HEK293 (cell line): ENCODE data around the gene CIAO1.

Experiments
- BCL11B ChIP-seq: fragments of 450-650 bp; formaldehyde crosslinking; IDR thresholded peaks from 2 replicates; pipeline ENCODE4 v1.5.1; 2016; ENCODE audit warnings: low read depth, missing biosample characterization, missing genetic modification characterization
- EGR2 ChIP-seq: fragments of 450-650 bp; formaldehyde crosslinking; IDR thresholded peaks from 2 replicates; pipeline ENCODE4 v1.5.1; 2016; ENCODE audit warnings: low read depth, missing biosample characterization, missing genetic modification characterization
- MYNN ChIP-seq: fragments of 450-650 bp; formaldehyde crosslinking; IDR thresholded peaks from 2 replicates; pipeline ENCODE4 v1.5.1; 2016; ENCODE audit warnings: missing biosample characterization, missing genetic modification characterization, borderline replicate concordance
- PRDM1 ChIP-seq: fragments of 450-650 bp; formaldehyde crosslinking; IDR thresholded peaks from 2 replicates; pipeline ENCODE4; 2016; ENCODE audit warnings: missing biosample characterization, missing genetic modification characterization
- SCRT1 ChIP-seq: fragments of 450-650 bp; formaldehyde crosslinking; IDR thresholded peaks from 2 replicates; pipeline ENCODE4 v1.5.1; 2016; ENCODE audit warnings: missing biosample characterization, missing genetic modification characterization, borderline replicate concordance
- SCRT2 ChIP-seq: fragments of 450-650 bp; formaldehyde crosslinking; IDR thresholded peaks from 2 replicates; pipeline ENCODE4 v1.5.1; 2016; ENCODE audit warnings: missing biosample characterization, missing genetic modification characterization
- SP3 ChIP-seq: fragments of 450-650 bp; formaldehyde crosslinking; IDR thresholded peaks from 2 replicates; pipeline ENCODE4 v1.5.1; 2016; ENCODE audit warnings: missing biosample characterization, missing genetic modification characterization
- TCF7L2 ChIP-seq: IDR thresholded peaks from 2 replicates; pipeline ENCODE4 v1.6.1; 2011; ENCODE audit warnings: low read depth, mild to moderate bottlenecking, inconsistent platforms, low read length, moderate library complexity, borderline replicate concordance
- YY2 ChIP-seq: fragments of 450-650 bp; formaldehyde crosslinking; IDR thresholded peaks from 2 replicates; pipeline ENCODE4 v1.5.1; 2016; ENCODE audit warnings: missing biosample characterization, missing genetic modification characterization
- ZBTB17 ChIP-seq: fragments of 450-650 bp; formaldehyde crosslinking; IDR thresholded peaks from 2 replicates; pipeline ENCODE4 v1.5.1; 2016; ENCODE audit warnings: missing biosample characterization, missing genetic modification characterization
- ZBTB48 ChIP-seq: fragments of 450-650 bp; formaldehyde crosslinking; IDR thresholded peaks from 2 replicates; pipeline ENCODE4 v1.5.1; 2016; ENCODE audit warnings: missing biosample characterization, missing genetic modification characterization
- ZFP3 ChIP-seq: fragments of 450-650 bp; formaldehyde crosslinking; IDR thresholded peaks from 2 replicates; pipeline ENCODE4 v1.5.1; 2016; ENCODE audit warnings: low read depth, missing biosample characterization, missing genetic modification characterization
- ZIC2 ChIP-seq: fragments of 450-650 bp; formaldehyde crosslinking; IDR thresholded peaks from 2 replicates; pipeline ENCODE4 v1.5.1; 2016; ENCODE audit warnings: missing biosample characterization, missing genetic modification characterization
- ZNF157 ChIP-seq: fragments of 450-650 bp; formaldehyde crosslinking; IDR thresholded peaks from 2 replicates; pipeline ENCODE4 v1.5.1; 2016; ENCODE audit warnings: missing biosample characterization, missing genetic modification characterization
- ZNF169 ChIP-seq: fragments of 450-650 bp; formaldehyde crosslinking; IDR thresholded peaks from 2 replicates; pipeline ENCODE4 v1.5.1; 2016; ENCODE audit warnings: missing biosample characterization, missing genetic modification characterization
- ZNF2 ChIP-seq: fragments of 450-650 bp; formaldehyde crosslinking; IDR thresholded peaks from 2 replicates; pipeline ENCODE4 v1.5.1; 2016; ENCODE audit warnings: missing biosample characterization, missing genetic modification characterization
- ZNF23 ChIP-seq: fragments of 450-650 bp; formaldehyde crosslinking; IDR thresholded peaks from 2 replicates; pipeline ENCODE4 v1.5.1; 2016; ENCODE audit warnings: missing biosample characterization, missing genetic modification characterization, borderline replicate concordance
- ZNF239 ChIP-seq: fragments of 450-650 bp; formaldehyde crosslinking; IDR thresholded peaks from 2 replicates; pipeline ENCODE4 v1.5.1; 2016; ENCODE audit warnings: missing biosample characterization, missing genetic modification characterization
- ZNF266 ChIP-seq: fragments of 450-650 bp; formaldehyde crosslinking; IDR thresholded peaks from 2 replicates; pipeline ENCODE4 v1.5.1; 2016; ENCODE audit warnings: missing biosample characterization, missing genetic modification characterization, low read depth
- ZNF366 ChIP-seq: fragments of 450-650 bp; formaldehyde crosslinking; conservative IDR thresholded peaks from 2 replicates; pipeline ENCODE4 v1.5.1; 2016; ENCODE audit warnings: missing biosample characterization, missing genetic modification characterization
- ZNF37A ChIP-seq: fragments of 450-650 bp; IDR thresholded peaks from 2 replicates; pipeline ENCODE4 v1.5.1; 2018; ENCODE audit warnings: missing biosample characterization, missing genetic modification characterization
- ZNF391 ChIP-seq: fragments of 450-650 bp; formaldehyde crosslinking; IDR thresholded peaks from 2 replicates; pipeline ENCODE4 v1.5.1; 2016; ENCODE audit warnings: low read depth, missing biosample characterization, missing genetic modification characterization, borderline replicate concordance
- ZNF514 ChIP-seq: fragments of 450-650 bp; formaldehyde crosslinking; IDR thresholded peaks from 2 replicates; pipeline ENCODE4 v1.5.1; 2016; ENCODE audit warnings: missing biosample characterization, missing genetic modification characterization
- ZNF521 ChIP-seq: fragments of 450-650 bp; formaldehyde crosslinking; IDR thresholded peaks from 2 replicates; pipeline ENCODE4 v1.5.1; 2017; ENCODE audit warnings: missing biosample characterization, mild to moderate bottlenecking, missing genetic modification characterization
- ZNF549 ChIP-seq: fragments of 450-650 bp; IDR thresholded peaks from 2 replicates; pipeline ENCODE4 v1.5.1; 2018; ENCODE audit warnings: missing biosample characterization, missing genetic modification characterization, mild to moderate bottlenecking, inconsistent platforms, moderate library complexity
- ZNF560 ChIP-seq: fragments of 450-650 bp; formaldehyde crosslinking; IDR thresholded peaks from 2 replicates; pipeline ENCODE4 v1.5.1; 2017; ENCODE audit warnings: missing biosample characterization, missing genetic modification characterization, borderline replicate concordance
- ZNF776 ChIP-seq: fragments of 450-650 bp; formaldehyde crosslinking; IDR thresholded peaks from 2 replicates; pipeline ENCODE4 v1.5.0; 2017; ENCODE audit warnings: missing biosample characterization, missing genetic modification characterization, borderline replicate concordance
- ZNF785 ChIP-seq: fragments of 450-650 bp; formaldehyde crosslinking; IDR thresholded peaks from 2 replicates; pipeline ENCODE4 v1.5.1; 2016; ENCODE audit warnings: missing biosample characterization, missing genetic modification characterization
- ZSCAN23 ChIP-seq: fragments of 450-650 bp; formaldehyde crosslinking; IDR thresholded peaks from 2 replicates; pipeline ENCODE4 v1.5.1; 2016; ENCODE audit warnings: missing biosample characterization, missing genetic modification characterization
- TF ChIP-seq, protein P1 (sequence below): fragments of 450-650 bp; formaldehyde crosslinking; IDR thresholded peaks from 2 replicates; pipeline ENCODE4 v1.5.1; 2016; ENCODE audit warnings: missing biosample characterization, missing genetic modification characterization
- TF ChIP-seq, protein P2 (sequence below): fragments of 450-650 bp; formaldehyde crosslinking; IDR thresholded peaks from 2 replicates; pipeline ENCODE4 v1.5.1; 2016; ENCODE audit warnings: missing biosample characterization, missing genetic modification characterization
- TF ChIP-seq, protein P3 (sequence below): fragments of 450-650 bp; formaldehyde crosslinking; IDR thresholded peaks from 2 replicates; pipeline ENCODE4 v1.5.1; 2016; ENCODE audit warnings: missing biosample characterization, missing genetic modification characterization
- TF ChIP-seq, protein P4 (sequence below): fragments of 450-650 bp; formaldehyde crosslinking; IDR thresholded peaks from 2 replicates; pipeline ENCODE4 v1.5.1; 2016; ENCODE audit warnings: missing biosample characterization, missing genetic modification characterization

The CIAO1 gene

GRCh38 chr2:96265840-96266679, at the start of gene CIAO1, which contains the start of gene TMEM127 (continued):
- TF ChIP-seq, protein P1, sequence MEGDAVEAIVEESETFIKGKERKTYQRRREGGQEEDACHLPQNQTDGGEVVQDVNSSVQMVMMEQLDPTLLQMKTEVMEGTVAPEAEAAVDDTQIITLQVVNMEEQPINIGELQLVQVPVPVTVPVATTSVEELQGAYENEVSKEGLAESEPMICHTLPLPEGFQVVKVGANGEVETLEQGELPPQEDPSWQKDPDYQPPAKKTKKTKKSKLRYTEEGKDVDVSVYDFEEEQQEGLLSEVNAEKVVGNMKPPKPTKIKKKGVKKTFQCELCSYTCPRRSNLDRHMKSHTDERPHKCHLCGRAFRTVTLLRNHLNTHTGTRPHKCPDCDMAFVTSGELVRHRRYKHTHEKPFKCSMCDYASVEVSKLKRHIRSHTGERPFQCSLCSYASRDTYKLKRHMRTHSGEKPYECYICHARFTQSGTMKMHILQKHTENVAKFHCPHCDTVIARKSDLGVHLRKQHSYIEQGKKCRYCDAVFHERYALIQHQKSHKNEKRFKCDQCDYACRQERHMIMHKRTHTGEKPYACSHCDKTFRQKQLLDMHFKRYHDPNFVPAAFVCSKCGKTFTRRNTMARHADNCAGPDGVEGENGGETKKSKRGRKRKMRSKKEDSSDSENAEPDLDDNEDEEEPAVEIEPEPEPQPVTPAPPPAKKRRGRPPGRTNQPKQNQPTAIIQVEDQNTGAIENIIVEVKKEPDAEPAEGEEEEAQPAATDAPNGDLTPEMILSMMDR (tag by site-specific recombination) = peak; percentile 91
- TF ChIP-seq ZNF366 (tag by site-specific recombination) (no peak), ZNF549 (tag by site-specific recombination) (no peak), PRDM1 (tag by site-specific recombination) (no peak), TCF7L2 (no peak), ZNF169 (no peak), ZNF521 (no peak), ZNF266 (no peak), SCRT2 (tag by site-specific recombination) (0 out of 2 replicates have a peak, but pooled peaks have one; percentile 17), ZBTB48 (tag by site-specific recombination) (peak; percentile 47), ZNF2 (tag by site-specific recombination) (peak; percentile 63; the same call in 1 of the 2 replicates), ZNF785 (tag by site-specific recombination) (no peak), ZBTB17 (tag by site-specific recombination) (peak; percentile 79), EGR2 (tag by site-specific recombination) (peak; percentile 63; the same call in 1 of the 2 replicates), ZNF391 (tag by site-specific recombination) (no peak; the same call in 1 of the 2 replicates), ZNF560 (tag by site-specific recombination) (no peak), ZNF23 (tag by site-specific recombination) (no peak), ZNF239 (tag by site-specific recombination) (no peak), ZNF776 (tag by site-specific recombination) (no peak), ZNF37A (tag by site-specific recombination) (no peak), SCRT1 (tag by site-specific recombination) (no peak), ZFP3 (no peak), ZIC2 (tag by site-specific recombination) (peak; percentile 94), BCL11B (no peak), MYNN (tag by site-specific recombination) (no peak), ZNF157 (tag by site-specific recombination) (no peak), ZNF514 (tag by site-specific recombination) (no peak), ZSCAN23 (tag by site-specific recombination) (0 out of 2 replicates have a peak, but pooled peaks have one; percentile 11), SP3 (tag by site-specific recombination) (peak; percentile 95), YY2 (peak; percentile 45)
- TF ChIP-seq, protein P2, sequence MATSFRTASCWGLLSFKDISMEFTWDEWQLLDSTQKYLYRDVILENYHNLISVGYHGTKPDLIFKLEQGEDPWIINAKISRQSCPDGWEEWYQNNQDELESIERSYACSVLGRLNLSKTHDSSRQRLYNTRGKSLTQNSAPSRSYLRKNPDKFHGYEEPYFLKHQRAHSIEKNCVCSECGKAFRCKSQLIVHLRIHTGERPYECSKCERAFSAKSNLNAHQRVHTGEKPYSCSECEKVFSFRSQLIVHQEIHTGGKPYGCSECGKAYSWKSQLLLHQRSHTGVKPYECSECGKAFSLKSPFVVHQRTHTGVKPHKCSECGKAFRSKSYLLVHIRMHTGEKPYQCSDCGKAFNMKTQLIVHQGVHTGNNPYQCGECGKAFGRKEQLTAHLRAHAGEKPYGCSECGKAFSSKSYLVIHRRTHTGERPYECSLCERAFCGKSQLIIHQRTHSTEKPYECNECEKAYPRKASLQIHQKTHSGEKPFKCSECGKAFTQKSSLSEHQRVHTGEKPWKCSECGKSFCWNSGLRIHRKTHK (tag by site-specific recombination) = no peak
- TF ChIP-seq, protein P3, sequence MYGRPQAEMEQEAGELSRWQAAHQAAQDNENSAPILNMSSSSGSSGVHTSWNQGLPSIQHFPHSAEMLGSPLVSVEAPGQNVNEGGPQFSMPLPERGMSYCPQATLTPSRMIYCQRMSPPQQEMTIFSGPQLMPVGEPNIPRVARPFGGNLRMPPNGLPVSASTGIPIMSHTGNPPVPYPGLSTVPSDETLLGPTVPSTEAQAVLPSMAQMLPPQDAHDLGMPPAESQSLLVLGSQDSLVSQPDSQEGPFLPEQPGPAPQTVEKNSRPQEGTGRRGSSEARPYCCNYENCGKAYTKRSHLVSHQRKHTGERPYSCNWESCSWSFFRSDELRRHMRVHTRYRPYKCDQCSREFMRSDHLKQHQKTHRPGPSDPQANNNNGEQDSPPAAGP (tag by site-specific recombination) = 0 out of 2 replicates have a peak, but pooled peaks have one; percentile 10
- TF ChIP-seq, protein P4, sequence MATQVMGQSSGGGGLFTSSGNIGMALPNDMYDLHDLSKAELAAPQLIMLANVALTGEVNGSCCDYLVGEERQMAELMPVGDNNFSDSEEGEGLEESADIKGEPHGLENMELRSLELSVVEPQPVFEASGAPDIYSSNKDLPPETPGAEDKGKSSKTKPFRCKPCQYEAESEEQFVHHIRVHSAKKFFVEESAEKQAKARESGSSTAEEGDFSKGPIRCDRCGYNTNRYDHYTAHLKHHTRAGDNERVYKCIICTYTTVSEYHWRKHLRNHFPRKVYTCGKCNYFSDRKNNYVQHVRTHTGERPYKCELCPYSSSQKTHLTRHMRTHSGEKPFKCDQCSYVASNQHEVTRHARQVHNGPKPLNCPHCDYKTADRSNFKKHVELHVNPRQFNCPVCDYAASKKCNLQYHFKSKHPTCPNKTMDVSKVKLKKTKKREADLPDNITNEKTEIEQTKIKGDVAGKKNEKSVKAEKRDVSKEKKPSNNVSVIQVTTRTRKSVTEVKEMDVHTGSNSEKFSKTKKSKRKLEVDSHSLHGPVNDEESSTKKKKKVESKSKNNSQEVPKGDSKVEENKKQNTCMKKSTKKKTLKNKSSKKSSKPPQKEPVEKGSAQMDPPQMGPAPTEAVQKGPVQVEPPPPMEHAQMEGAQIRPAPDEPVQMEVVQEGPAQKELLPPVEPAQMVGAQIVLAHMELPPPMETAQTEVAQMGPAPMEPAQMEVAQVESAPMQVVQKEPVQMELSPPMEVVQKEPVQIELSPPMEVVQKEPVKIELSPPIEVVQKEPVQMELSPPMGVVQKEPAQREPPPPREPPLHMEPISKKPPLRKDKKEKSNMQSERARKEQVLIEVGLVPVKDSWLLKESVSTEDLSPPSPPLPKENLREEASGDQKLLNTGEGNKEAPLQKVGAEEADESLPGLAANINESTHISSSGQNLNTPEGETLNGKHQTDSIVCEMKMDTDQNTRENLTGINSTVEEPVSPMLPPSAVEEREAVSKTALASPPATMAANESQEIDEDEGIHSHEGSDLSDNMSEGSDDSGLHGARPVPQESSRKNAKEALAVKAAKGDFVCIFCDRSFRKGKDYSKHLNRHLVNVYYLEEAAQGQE (tag by site-specific recombination) = no peak
